Measurements from ENCODE around the gene CYP2A6.

DNA sequence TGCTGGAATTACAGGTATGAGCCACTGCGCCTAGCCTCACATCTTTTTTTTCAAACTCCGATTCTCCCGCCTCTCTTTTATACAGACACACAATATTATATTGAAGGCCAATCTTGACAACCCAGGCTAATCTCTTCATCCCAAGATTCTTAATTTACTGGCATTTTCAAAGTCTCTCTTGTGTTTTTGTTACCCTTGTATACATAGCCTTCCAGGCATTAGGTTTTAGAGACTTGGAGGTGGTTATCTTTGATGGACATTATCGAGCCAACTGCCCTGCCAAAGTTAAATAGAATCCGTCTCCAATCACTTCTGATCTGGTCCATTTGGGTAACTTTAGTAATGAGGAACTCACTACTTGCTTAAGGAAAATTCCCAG is 46.2 kb upstream of the CYP2A6 start:
- TF ChIP-seq CTCF (IDR thresholded peaks at IDR 0.05), result no peak
- no peak for TF ChIP-seq POLR2A (IDR thresholded peaks at IDR 0.05)

Data from sigmoid colon (tissue), 3 donors.